Activated CD8-positive, alpha-beta memory T cell treated with anti-CD3 and anti-CD28 coated beads for 24 hours (primary cell): ENCODE results near the gene PRKCE.
"Not testable (repeated sequence)": the region's sequence is repeated elsewhere in the genome, so short reads cannot be mapped to it uniquely, and the experiment has no call there.

Source experiments
- DNase-seq: peaks from one replicate; pipeline ENCODE4 v3.0.0-alpha.2; 2020

The PRKCE gene

GRCh38 chr2:45871541-45871940 is 220.1 kb downstream of the PRKCE start:
- no peak for DNase-seq

- DNase-seq, result no peak
Measured at GRCh38 chr2:45872211-45872610, 220.7 kb downstream of the PRKCE start.

- no peak for DNase-seq
Measured at GRCh38 chr2:45874344-45874743, 222.9 kb downstream of the PRKCE start.

GRCh38 chr2:45876611-45877010 is 225.1 kb downstream of the PRKCE start:
- no peak for DNase-seq

GRCh38 chr2:45879406-45879805 is 227.9 kb downstream of the PRKCE start:
- no peak for DNase-seq

GRCh38 chr2:45879936-45880335 is 228.5 kb downstream of the PRKCE start:
- no peak for DNase-seq

- DNase-seq, result no peak
Measured at GRCh38 chr2:45881970-45882581, 230.6 kb downstream of the PRKCE start.

- no peak for DNase-seq
Measured at GRCh38 chr2:45882707-45883602, 231.5 kb downstream of the PRKCE start.

GRCh38 chr2:45883603-45884000 is 232.1 kb downstream of the PRKCE start:
- DNase-seq, result no peak

GRCh38 chr2:45884126-45884525 is 232.7 kb downstream of the PRKCE start:
- no peak for DNase-seq

- DNase-seq, result no peak
Measured at GRCh38 chr2:45885171-45885621, 233.7 kb downstream of the PRKCE start.

- no peak for DNase-seq
Measured at GRCh38 chr2:45886171-45886663, 234.7 kb downstream of the PRKCE start.

- no peak for DNase-seq
Measured at GRCh38 chr2:45888167-45888566, 236.7 kb downstream of the PRKCE start.

- DNase-seq, result no peak
Measured at GRCh38 chr2:45888641-45889040, 237.2 kb downstream of the PRKCE start.

- DNase-seq, result no peak
Measured at GRCh38 chr2:45889053-45889452, 237.6 kb downstream of the PRKCE start.

GRCh38 chr2:45889620-45890370 is 238.3 kb downstream of the PRKCE start:
- no peak for DNase-seq

GRCh38 chr2:45890371-45890646 is 238.8 kb downstream of the PRKCE start:
- not testable (repeated sequence) for DNase-seq

- DNase-seq, result no peak
Measured at GRCh38 chr2:45890819-45891218, 239.3 kb downstream of the PRKCE start.

GRCh38 chr2:45891719-45892424 is 240.4 kb downstream of the PRKCE start:
- no peak for DNase-seq

- DNase-seq, result no peak
Measured at GRCh38 chr2:45892425-45892745, 240.9 kb downstream of the PRKCE start.

- DNase-seq, result no peak
Measured at GRCh38 chr2:45892757-45893156, 241.3 kb downstream of the PRKCE start.

- no peak for DNase-seq
Measured at GRCh38 chr2:45894211-45894610, 242.7 kb downstream of the PRKCE start.

- no peak for DNase-seq
Measured at GRCh38 chr2:45895241-45895861, 243.9 kb downstream of the PRKCE start.
